HG03095 (cell line): ENCODE measurements around the gene STK33.
A peak's percentile ranks its signal among the peaks of the same experiment; 100 is the strongest.

ENCODE experiments used
- ATAC-seq: cut with Tn5 transposase; IDR thresholded peaks from one replicate; pipeline ENCODE4 v1.9.1; 2021; ENCODE audit warnings: moderate library complexity; ENCODE audit not compliant: unreplicated experiment

The STK33 gene

GRCh38 chr11:8593935-8594909, at the start of gene STK33:
STK33 (minus strand) TSS chr11:8594228; CDS start chr11:8474905, 119,323 bp downstream.
- ATAC-seq = peak; percentile 93

GRCh38 chr11:8642196-8642841, 48.3 kb upstream of the STK33 start:
- ATAC-seq = no peak

- ATAC-seq = no peak
These were observed 47.3 kb upstream of the STK33 start for GRCh38 chr11:8641332-8641731.

GRCh38 chr11:8640267-8640906, 46.4 kb upstream of the STK33 start:
- ATAC-seq = no peak

- ATAC-seq = no peak
These were observed 45.6 kb upstream of the STK33 start for GRCh38 chr11:8639655-8640054.

- no peak for ATAC-seq
These were observed 44.3 kb upstream of the STK33 start for GRCh38 chr11:8638300-8638699.

GRCh38 chr11:8636127-8636526, 42.1 kb upstream of the STK33 start:
- ATAC-seq = no peak

- ATAC-seq = no peak
These were observed 40.5 kb upstream of the STK33 start for GRCh38 chr11:8634498-8634897.

GRCh38 chr11:8631395-8632118, 37.5 kb upstream of the STK33 start:
- no peak for ATAC-seq

- no peak for ATAC-seq
These were observed 30.7 kb upstream of the STK33 start for GRCh38 chr11:8624698-8625097.

- no peak for ATAC-seq
These were observed 27.1 kb upstream of the STK33 start for GRCh38 chr11:8621147-8621546.

- ATAC-seq = no peak
These were observed 23.0 kb upstream of the STK33 start for GRCh38 chr11:8617063-8617462.

- no peak for ATAC-seq
These were observed 21.4 kb upstream of the STK33 start for GRCh38 chr11:8615291-8616032.

- no peak for ATAC-seq
These were observed 20.5 kb upstream of the STK33 start for GRCh38 chr11:8614497-8614896.

GRCh38 chr11:8613036-8613435, 19.0 kb upstream of the STK33 start:
- ATAC-seq = no peak

GRCh38 chr11:8612522-8612921, 18.5 kb upstream of the STK33 start:
- no peak for ATAC-seq

- no peak for ATAC-seq
These were observed 16.6 kb upstream of the STK33 start for GRCh38 chr11:8610532-8611116.

GRCh38 chr11:8608652-8609051, 14.6 kb upstream of the STK33 start:
- no peak for ATAC-seq

- ATAC-seq = no peak
These were observed 12.0 kb upstream of the STK33 start for GRCh38 chr11:8605971-8606563.
